K562 (cell line): ENCODE results near the gene MMP19.

Source experiments
- CTCF ChIP-seq, 3 experiments: IDR thresholded peaks in 2 of 3; conservative IDR thresholded peaks in 1 of 3; 2 replicates each; pipeline ENCODE4 v1.5.1; 2011 to 2012; ENCODE audit warnings: low read length in 3 of 3, mild to moderate bottlenecking in 3 of 3, control low read depth in 2 of 3, improper control_type of control experiment in 1 of 3, inconsistent platforms in 1 of 3, low read depth in 1 of 3, mixed read lengths in 1 of 3, moderate library complexity in 1 of 3; ENCODE audit not compliant: insufficient read depth in 2 of 3
- DPF2 ChIP-seq: fragments of 450-650 bp; IDR thresholded peaks from 2 replicates; pipeline ENCODE4 v1.6.1; 2016
- MAX ChIP-seq: sonication (generic); formaldehyde crosslinking; IDR thresholded peaks from 2 replicates; pipeline ENCODE4 v1.9.0; 2022; ENCODE audit warnings: mild to moderate bottlenecking, missing genetic modification reagents
- ZNF121 ChIP-seq: sonication (generic); formaldehyde crosslinking; conservative IDR thresholded peaks from 2 replicates; pipeline ENCODE4 v1.8.0; 2022; ENCODE audit warnings: missing genetic modification reagents
- ZNF551 ChIP-seq: fragments of 250-450 bp; sonication (Bioruptor Pico); IDR thresholded peaks from 2 replicates; pipeline ENCODE4 v1.5.0; 2021; ENCODE audit warnings: mild to moderate bottlenecking, moderate library complexity

- no peak for TF ChIP-seq CTCF (IDR thresholded peaks at IDR 0.05 in 2 of 3, conservative IDR thresholded peaks at IDR 0.05 in 1 of 3; ENCODE audit: insufficient read depth in 2 of 3, low read depth in 1 of 3, low read length in 3 of 3)
- no peak for TF ChIP-seq DPF2
- no peak for TF ChIP-seq MAX (CRISPR knock-in tag)
- TF ChIP-seq ZNF121: no peak
- no peak for TF ChIP-seq ZNF551 (CRISPR knock-in tag)
Observed at GRCh38 chr12:55847603-55848291, 5.0 kb upstream of the MMP19 start.
